Kasumi-1 (cell line): ENCODE results near the gene KCTD18.

Experiments
- DNase-seq, 2 experiments: peaks; one replicate each; lab custom pipeline; 2025; lab: John Stamatoyannopoulos, UW

The KCTD18 gene

DNA sequence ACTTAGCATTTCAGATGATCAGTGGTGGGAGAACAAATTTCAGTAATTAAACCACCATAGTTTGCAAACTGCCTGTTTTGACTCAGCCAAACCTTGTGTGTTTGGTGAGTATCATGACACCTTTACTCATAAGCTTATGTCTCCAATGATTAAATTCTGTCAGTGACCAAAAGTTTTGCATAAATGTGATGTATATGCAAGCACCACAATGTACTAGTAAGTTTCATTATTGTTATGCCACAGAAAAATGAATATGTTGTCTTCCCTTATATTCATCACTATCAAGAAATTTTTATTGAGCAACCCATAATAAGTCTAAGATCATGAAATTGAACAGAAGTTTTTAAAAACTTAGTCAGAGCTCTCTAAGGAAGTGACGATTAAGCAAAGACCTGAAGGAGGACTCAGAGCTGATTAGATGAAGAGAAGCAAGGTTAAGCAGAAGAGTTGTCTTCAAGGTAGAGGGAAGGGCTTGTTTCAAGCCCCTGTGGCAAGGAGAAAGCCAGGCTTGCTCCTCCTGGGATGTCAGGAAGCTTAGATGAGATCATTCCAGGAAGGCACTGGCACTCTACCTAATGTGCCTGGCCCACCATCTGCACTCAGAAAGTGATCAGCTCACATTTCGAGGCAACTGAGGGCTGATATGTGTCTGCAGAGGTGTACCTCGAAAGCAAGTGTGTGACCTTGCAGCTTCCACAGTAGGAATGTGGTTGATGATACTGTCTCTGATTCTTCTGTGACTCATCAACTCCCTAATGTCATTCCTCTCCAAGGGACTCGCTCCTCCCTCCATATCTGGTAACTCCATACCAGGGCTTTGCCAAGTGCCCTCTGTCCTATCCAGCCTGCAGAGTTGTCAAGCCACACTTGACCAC is 54.7 kb downstream of the KCTD18 start:
- no peak for DNase-seq

DNA sequence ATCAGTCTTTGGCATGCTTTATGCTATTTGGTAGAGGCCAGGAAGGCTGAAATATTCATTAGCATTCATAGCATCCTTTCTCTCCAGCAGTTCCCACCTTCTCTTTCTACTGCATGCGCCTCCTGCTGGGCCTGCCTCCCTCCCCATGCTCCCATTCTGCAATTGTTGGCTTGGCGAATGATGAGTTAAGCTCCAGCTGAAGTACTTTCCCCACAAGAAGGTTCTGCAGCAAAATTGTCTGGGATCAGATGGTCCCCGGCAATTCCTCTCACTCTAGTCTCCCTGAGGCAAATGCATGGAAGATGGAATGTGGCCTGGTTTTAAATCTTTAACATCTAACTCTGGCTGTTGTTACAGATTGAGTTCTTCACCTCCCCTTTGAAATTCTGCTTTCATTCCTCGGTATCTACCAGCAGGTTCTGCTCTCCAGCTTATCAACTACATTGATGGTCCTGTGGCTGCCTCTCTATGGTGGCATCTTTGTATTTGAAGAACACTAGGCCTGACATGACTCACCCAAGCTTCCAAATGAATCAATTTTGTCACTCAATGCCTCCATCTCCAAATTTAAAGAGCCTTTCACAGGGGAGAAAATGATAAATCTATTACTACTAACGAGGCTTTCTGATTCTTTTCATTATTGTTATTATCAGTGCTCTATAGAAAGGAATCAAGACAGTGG is 55.9 kb downstream of the KCTD18 start:
- no peak for DNase-seq

DNA sequence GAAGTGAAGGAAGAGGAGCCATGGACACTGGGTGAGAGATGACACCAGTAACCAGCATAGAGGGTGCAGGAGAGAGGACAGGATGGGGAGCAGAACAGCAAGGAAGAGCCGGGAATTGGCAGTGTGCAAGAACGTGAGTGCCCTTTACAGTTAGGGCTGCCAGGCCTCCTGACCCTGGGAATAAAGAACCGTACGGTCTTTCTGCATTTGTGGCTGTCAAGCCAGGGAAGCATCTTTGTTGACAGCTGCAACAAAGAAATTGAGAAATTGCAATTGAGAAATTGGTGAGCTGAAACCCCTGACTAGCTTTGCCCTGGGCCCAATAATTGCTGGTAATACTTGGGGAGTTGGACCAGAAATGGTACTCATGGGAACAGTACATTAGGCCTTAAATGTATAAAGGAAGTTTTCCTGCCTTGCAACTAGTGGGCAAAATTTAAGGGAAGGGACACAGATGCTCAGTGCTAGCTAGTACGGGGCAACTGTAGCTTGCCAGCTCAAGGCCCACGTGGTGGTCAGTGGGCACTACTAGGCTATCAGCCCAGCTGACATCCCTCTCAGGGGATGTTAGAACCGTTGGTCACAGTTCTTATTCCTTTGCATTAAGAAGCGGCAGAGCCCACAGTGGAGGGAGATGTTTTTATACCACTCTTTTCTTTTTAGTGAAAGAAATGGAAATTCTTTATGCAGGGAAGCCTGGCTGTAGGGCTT is 56.6 kb downstream of the KCTD18 start:
- no peak for DNase-seq

DNA sequence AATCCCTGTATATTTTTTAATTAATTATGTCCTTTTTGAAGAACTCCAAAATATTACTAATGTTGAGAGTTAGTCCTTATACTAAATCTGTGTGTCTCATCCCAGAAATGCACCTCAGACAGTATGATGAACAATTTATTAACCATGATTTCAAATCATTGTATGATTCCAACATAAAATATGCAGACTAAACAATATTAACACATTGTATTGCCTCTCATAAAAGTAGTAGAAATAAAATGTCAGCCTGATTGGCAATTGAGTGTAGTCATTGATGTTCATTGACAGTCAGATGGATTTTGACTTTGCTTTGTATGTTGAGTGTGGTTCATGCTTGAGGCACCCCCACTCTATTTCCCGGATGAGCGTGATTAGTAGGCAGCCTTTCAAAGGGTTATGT is 57.5 kb downstream of the KCTD18 start:
- DNase-seq = no peak

DNA sequence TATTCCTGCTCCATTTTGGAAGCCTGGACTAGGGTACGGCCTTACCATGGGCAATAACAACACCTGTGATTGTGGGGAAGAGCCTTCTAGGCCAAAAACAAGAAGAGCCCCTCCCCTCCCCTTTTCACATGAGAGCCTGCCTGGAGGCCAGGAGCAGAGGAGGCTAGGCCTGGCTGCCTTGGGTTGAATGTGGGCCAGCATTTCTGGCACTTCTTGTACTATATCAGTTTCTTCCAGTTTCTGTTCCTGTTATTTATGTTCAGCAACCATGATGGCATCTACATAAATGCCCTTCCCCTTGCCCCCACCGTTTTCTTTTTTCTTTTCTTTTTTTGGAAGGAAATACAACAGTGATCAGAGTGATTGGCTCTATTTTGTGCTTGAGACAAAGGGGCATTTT is 58.4 kb downstream of the KCTD18 start:
- no peak for DNase-seq

DNA sequence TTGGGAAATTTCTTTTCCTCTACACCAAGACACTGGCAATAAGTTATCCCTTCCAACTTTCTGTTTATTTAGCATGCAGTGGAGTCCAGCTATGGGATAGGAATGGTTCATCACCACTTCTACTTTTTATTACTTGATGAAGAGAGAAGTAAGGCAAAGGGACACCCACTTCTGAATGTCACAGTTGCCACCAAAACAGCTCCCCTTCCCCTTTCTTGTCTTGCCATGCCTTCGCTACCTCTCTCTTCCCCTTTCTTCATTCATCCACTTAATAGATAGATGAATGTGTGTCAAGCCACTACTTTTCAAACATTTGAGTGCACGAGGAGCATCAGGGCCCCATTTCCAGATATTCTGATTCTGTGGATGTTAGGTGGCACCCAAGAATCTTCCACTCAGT is 59.6 kb downstream of the KCTD18 start:
- no peak for DNase-seq

DNA sequence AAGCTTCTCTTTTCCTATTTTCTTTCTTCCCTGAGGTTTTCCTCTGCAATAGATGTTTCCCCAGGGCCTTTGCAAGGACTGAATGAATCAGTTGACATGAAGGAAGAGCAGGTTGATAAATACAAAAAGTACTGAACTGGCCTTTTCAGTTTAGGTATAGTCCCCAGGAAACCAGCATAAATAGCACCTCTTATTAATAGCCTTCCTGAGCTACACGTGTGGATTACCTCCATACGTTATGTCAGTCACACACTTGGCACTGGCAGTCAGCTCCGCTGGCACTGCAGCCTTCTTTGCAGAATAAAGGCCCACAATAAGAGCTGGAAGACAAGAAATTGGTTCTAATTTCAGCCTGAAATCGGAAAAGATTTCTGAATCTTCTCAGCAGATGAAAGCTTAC is 60.7 kb downstream of the KCTD18 start:
- no peak for DNase-seq

DNA sequence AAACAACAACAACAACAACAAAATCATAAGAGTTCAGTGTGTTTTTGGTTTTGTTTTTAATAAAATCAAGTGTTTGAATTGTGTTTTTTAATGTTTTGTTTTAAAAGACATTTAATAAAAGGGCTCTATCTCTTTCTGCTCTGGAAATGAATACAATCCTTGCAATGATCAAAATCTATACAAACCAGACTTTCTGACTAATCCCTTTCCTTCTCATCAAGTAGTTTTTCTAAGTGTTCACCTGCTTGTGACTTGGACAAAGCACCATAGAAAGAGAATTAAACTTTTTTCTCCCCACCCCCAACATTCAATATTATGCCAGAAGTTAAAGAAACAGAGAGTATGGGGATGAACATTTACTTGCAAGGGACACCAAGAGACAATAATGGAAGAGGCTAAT is 61.4 kb downstream of the KCTD18 start:
- no peak for DNase-seq

DNA sequence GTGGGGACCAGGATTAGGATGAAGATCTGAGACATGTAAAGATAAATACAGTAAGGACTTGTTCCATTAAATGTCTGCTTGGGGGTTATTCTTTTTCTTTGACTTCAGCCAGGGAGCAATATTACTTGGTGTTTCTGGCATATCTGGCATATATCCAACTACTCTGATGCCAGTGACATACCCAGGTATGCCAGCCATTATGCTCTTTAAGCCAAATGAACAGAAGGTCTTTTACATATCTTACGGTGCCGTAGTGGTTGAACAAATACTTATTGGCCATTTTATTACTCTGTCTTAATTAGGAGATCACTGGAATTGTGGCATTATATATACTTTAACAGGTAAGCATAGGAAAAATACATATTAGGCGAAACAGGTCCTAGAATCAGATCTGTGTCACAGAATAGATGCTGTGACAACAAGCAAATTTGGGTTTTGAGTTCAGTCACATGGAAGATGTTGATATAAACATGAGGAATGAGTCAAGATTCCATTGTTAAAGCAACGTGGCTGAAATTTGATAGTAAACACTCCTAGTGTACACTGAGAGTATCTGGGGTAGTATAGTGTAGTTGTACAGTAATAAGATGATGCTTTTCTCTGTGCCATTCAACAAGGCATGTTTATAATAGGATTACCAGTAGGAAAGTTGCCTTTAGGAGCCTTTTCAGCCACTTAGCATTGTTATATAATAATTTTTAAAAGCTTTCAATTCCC is 62.6 kb downstream of the KCTD18 start:
- DNase-seq = no peak

DNA sequence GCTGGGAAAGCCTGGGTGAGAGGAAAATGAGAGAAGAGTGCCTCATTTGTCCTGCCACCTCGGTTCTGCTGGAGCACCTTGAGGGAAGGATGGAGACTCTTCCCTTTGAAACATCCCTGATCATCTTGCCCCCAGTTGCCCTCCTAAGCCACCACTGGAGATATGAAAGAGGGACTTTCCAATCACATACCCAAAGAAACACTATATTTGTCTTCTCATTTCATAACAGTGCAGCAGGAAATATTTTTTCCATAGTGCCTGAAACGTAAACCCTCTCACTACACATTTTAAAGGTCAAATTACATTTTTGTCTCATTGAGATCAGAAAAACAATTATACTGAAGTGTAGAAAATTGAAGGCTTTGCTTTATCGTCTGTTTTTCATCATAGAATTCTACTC is 63.3 kb downstream of the KCTD18 start:
- no peak for DNase-seq

DNA sequence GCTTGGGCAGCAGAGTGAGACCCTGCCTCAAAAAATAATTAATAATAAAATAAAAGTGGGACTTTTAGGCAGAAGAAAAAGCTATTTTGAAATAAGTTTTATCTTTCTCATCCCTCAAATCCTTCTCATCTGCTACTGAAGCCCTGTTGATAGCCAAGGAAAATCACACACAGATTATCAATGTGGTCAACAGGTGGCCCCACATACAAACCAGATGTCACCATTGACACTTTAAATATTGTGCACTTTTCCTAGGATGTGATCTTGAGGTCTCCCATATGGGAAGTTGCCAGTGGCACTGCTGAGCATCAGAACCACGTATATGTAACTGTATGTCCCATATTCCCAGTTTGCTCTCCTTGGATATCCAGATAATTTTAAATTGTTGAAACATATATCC is 64.6 kb downstream of the KCTD18 start:
- DNase-seq = no peak

DNA sequence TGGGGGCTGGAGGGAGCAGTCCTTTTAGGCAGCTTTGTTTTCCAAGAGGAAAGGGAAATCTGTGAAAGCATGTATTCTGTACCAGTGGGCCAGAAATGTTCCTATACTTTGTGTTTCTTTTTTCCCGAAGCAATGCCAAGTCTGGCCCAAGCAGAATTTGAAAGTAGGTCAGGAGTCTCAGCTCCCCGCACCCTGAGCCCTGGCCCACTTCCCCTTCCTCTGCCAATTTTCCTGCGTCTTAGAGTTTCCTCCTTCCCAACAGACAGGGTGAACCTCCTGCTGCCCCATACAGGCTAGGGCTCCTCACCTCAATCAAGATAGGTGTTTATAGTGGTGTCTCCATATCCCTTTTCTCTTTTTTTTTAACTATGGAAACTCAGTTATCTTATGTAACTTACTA is 65.3 kb downstream of the KCTD18 start:
- no peak for DNase-seq

DNA sequence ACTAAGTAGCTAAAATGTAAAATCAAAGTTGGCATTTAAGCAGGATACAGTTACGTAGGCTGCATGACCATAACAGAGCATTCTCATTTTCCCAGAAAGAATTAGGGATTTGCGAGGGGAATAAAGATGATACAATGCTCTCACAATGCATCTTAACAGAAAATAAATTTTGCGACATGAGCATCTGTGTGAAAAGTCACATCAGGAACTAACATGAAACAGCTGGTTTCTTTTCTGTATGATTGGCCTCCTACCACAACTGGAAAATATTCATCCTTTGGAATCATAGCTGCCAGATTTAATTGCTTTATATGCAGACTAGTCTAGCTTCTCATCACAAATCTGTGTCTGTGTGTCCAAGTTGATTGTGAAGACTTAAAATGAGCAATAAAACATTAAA is 66.0 kb downstream of the KCTD18 start:
- DNase-seq = no peak

DNA sequence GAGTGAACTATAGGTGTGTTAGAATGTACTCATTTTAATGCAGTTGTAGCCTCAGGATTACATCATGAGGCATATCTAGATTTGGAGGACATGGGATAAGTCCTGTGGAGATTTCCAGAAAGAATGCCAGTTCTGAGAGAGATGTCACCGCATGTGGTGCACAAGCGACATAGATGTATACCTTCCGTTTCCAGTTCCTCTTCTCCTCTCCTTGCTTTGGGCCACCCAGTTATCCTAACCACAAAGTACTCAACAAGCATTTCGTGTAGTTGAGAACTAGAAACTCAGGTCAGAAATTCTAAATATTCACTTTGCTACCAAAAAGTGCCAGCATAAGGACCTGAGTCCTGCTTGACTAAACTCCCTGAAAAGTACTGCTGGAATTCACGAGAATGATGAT is 66.5 kb downstream of the KCTD18 start:
- no peak for DNase-seq

DNA sequence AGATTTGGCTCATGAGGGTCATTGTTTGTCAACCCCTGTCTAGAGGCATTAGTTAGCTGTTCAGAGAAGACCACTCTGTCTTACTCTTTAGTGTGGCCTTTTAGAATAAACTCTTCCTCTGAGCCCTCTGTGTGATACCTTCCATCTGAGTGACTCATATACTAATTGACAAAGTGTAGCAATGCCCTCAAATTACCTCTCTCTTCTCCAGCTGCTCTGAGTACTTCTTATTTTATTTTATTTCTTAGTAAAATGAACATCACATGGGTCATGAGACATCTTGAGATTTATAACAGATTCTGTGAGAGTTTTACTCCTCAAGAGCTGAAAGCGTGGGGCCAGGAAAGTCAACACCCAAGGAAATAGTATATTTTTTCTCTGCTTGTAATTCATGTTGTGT is 67.4 kb downstream of the KCTD18 start:
- DNase-seq = no peak

DNA sequence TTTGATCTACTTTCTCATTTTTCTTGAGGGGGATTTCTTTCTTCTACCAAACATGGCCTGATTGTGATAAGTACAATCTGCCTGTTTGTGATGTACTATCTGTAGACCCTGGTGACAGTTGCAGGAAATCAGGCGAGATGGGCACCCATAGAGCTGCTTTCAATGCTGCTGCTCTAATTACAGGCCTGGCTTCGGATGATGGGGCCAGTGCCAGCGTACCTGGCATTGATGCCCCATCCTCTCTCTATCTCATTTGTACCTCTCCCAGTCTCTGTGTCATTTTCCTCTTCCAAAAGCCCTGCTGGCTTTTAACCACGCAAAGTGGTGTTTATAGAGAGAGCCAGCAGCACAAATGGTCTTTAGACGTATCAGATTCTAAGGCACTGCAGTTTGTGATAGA is 69.9 kb downstream of the KCTD18 start:
- no peak for DNase-seq
